Psoas muscle (tissue), 8 donors: ENCODE measurements around the gene LMO7. TPM values are rescaled to one million over a fixed set of nuclear protein-coding genes. Genes with fewer than 3 reads are reported as not detected.
A peak's percentile ranks its signal among the peaks of the same experiment; 100 is the strongest.

Experiments
- ATAC-seq, 4 donors: fragments of 200-7000 bp; cut with Tn5 transposase; one replicate each; pipeline ENCODE4 v1.9.1; 2020; ENCODE audit warnings: moderate library complexity in 3 of 4, mild to moderate bottlenecking in 2 of 4
- DNase-seq, 2 donors: peaks; one replicate each; pipeline ENCODE4 v3.0.0-alpha.2; 2020
- H3K27ac ChIP-seq: fragments of 200-600 bp; one replicate; pipeline ENCODE4 v1.8.0; 2022
- H3K27me3 ChIP-seq, 3 donors: fragments of 200-600 bp in 1 of 3; one replicate each; pipeline versions ENCODE4 v1.6.1 to v1.8.0; 2013 to 2022; ENCODE audit warnings: low read length in 2 of 3, mild to moderate bottlenecking in 2 of 3, moderate library complexity in 1 of 3; ENCODE audit not compliant: insufficient read depth in 3 of 3
- H3K36me3 ChIP-seq, 2 donors: fragments of 200-600 bp in 1 of 2; one replicate each; pipeline versions ENCODE4 v1.6.1 to v1.8.0; 2013 to 2022; ENCODE audit warnings: low read depth in 1 of 2, mild to moderate bottlenecking in 1 of 2, moderate library complexity in 1 of 2; ENCODE audit not compliant: insufficient read depth in 1 of 2
- H3K4me1 ChIP-seq: fragments of 200-600 bp; one replicate; pipeline ENCODE4 v1.8.0; 2022
- H3K4me3 ChIP-seq: fragments of 200-600 bp; one replicate; pipeline ENCODE4 v1.8.0; 2022; ENCODE audit warnings: mild to moderate bottlenecking
- H3K9me3 ChIP-seq: fragments of 200-600 bp; one replicate; pipeline ENCODE4 v1.8.0; 2022
- CTCF ChIP-seq: fragments of 200-600 bp; IDR thresholded peaks from one replicate; pipeline ENCODE4 v1.8.0; 2022; ENCODE audit warnings: antibody characterized with exemption
- WGBS, 3 donors: extraction: QIAGEN DNeasy Blood & Tissue Kit; methylation state at CpG; one replicate each; pipeline versions ENCODE4 v1.1.6 to v1.1.7; 2013; 5-methylcytosine and 5-hydroxymethylcytosine counted together
- intact Hi-C, 2 donors: fragments of 100-400 bp; cut with DNase I; formaldehyde crosslinking; loops; one replicate each; pipeline versions ENCODE4 v1.11.0 to v1.14.2; 2022
- polyA plus RNA-seq, 3 donors: library from polyadenylated mRNA; stranded (reverse); fragments of 200-250 nt; gene quantifications; one replicate each; pipeline ENCODE4 v1.2.3, GENCODE V29; 2013
- total RNA-seq, 4 donors: library from RNA; stranded (reverse); fragmentation: NEBNext Ultra II Directional in 2 of 4; extraction: Animal tissue kit (Norgen Biotek cat#: 25700) in 2 of 4; gene quantifications; one replicate each; pipeline versions ENCODE4 v1.2.1 to v1.2.4, GENCODE V29; 2021 to 2023
- donor health status: healthy with polysubstance abuse.
- donor health status: DM: no; HTN: no; CAD: no; lungs with moderate emphysema.
- donor health status: Bipolar disorder and iron deficiency.
- donor health status: healthy.
- donor health status: DM: yes; HTN: yes; CAD: no.
- donor health status: DM: no; HTN: no; CAD: no.
- donor health status: DM: no; HTN: no; CAD: no.
- donor health status: DM: yes; HTN: yes; CAD: no.

The LMO7 gene
- total and polyA plus RNA-seq, 7 donors: 15.3 to 271 (median 97.9) TPM

DNA sequence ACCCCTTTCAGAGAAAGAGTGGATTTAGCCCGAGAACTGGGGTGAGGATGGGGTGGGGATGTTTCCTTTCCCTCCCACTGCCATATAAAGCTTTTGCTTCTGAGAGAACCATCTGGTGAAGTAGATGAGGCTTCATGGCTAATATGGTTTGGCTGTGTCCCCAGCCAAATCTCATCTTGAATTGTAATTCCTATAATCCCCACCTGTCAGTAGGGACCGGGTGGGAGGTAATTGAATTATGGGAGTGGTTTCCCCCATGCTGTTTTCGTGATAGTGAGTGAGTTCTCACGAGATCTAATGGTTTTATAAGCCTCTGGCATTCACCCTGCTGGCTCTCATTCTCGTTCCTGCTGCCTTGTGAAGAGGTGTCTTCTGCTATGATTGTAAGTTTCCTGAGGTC, 270.9 kb downstream of the LMO7 start:
- DNase-seq (no peak), ATAC-seq (no peak)
- H3K27ac ChIP-seq: no peak overlapping the region
- 26 to 36% (median 29%) methylated on average over 5 of the region's 5 CpGs for WGBS, 3 donors
- peaks cover 15% of the 10 kb centered on the region for H3K4me1 ChIP-seq
- intact Hi-C loops: no loop called here
- H3K4me3 ChIP-seq: no peak overlapping the region
- H3K9me3 ChIP-seq: no peaks in the 10 kb centered on the region
- H3K27me3 ChIP-seq: no peaks in the 10 kb centered on the region
- no peak for TF ChIP-seq CTCF
- H3K36me3 ChIP-seq: no peaks in the 10 kb centered on the region

DNA sequence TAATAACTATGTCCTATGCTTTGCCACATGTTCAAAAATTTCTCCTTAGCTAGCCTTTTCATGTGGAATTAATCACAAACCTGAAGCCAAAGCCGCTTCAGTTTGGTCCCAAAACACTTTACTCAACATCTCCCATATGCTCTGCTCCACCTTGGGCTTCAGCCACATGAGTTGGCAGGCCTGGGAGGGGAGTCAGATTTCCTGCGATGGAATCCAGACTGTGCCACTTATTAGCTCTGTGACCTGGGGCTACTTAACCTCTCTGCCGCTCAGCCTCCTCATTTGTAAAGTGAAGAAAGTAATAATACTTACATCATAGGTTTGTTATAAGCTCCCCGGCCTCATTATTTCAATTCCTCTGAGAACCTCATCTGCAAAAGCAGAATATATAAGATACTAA, 272.0 kb downstream of the LMO7 start:
- Histone ChIP-seq H3K36me3 (no peaks in the 10 kb centered on the region), H3K9me3 (no peaks in the 10 kb centered on the region), H3K27ac (no peak overlapping the region), H3K27me3 (no peaks in the 10 kb centered on the region), H3K4me1 (peaks cover 14% of the 10 kb centered on the region), H3K4me3 (no peak overlapping the region)
- intact Hi-C loops: no loop called here
- DNase-seq (peak; percentile 26 to 55), ATAC-seq (peak; percentile 71 to 84 (median 76))
- WGBS, 3 donors: 18 to 41% (median 23%) methylated on average over 4 of the region's 4 CpGs
- TF ChIP-seq CTCF: no peak

Other genes starting within 250 kb of the LMO7 start
- 100 to 1,000 TPM in 1 of 4 donors, 10 to 100 TPM in 3; 36.9 to 127 (median 93.4) TPM for gene TBC1D4, start 154.2 kb upstream of the LMO7 start, total RNA-seq
- 100 to 1,000 TPM in 1 of 3 donors, 10 to 100 TPM in 1, 1 to 10 TPM in 1; 3.1 to 105 (median 36.7) TPM for gene TBC1D4, start 154.2 kb upstream of the LMO7 start, polyA plus RNA-seq
- 10 to 100 TPM; 37.4 to 80.6 (median 56.0) TPM for gene COMMD6, start 98.5 kb upstream of the LMO7 start, total RNA-seq
- 10 to 100 TPM; 34.1 to 74.3 (median 38.1) TPM for gene COMMD6, start 98.5 kb upstream of the LMO7 start, polyA plus RNA-seq
- gene UCHL3, start 86.5 kb upstream of the LMO7 start, total RNA-seq: 10 to 100 TPM; 33.8 to 52.3 (median 40.2) TPM
- gene UCHL3, start 86.5 kb upstream of the LMO7 start, polyA plus RNA-seq: 10 to 100 TPM; 59.1 to 96.5 (median 68.0) TPM